Kidney capillary endothelial cell (primary cell): ENCODE results near the gene SPDEF.

Experiments
- DNase-seq: peaks from one replicate; pipeline ENCODE4 v3.0.0-alpha.2; 2018; ENCODE audit warnings: low spot score

Gene SPDEF

DNA sequence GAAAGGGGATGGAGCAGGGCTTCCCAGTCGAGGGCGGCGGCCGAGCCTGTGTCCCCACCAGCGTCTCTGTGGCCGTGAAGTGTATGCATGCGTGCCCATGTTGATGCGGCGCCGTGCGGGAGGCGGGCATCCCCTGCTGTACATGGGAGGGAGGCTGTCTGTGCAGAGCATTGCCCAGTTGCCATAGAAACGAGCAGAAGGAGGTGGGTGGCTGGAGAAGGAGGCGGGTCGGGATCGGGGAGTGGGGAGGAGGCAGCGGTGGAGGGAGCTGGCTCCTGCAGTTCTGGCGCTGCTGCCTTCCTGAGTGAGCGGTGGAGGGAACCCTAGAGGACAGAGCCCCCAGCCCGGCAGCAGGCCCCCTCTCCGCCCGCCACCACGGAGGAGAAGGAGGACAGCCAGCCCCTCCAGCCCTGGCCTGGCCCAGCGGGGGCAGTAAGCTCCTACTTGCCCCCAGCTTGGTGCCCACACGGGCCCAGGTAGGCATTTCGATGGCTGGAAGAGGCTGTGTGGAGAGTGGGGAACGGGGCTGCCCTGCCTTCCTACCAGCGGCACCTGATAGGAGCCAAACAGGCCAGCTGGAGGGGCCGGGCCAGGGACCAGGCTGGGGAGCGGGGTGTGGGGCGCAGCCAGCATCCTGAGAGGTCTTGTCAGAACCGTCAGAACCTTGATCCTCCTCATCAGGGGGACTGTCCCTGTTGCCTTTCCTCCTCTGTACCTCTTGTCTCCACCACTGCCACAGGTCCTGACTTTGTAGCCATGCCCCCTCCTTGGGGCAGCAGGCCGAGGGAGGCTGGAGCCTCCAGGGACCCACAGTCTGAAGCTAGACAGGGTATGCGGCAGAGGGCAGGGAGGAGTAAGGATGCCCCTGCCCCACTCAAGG lies 41.3 kb downstream of the SPDEF start:
- no peak for DNase-seq

DNA sequence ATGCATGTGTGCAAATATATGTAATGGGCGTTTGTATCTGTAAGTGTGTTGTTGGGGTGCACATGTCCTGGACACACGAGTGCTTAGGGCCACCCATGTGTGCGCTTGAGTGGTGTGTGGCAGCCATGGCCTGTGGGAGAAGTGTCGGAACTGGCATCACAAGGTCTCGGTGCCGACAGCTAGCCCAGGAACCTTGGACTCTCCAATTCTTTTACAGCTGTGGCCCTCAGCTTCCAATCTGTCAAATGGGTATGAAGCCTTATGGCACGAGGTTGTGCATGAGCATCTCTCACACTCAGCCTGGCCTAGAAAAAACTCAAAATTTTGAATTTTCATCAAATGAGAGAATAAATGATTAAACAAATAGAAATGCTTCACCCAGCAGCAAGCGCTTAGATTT lies 42.0 kb downstream of the SPDEF start:
- no peak for DNase-seq

DNA sequence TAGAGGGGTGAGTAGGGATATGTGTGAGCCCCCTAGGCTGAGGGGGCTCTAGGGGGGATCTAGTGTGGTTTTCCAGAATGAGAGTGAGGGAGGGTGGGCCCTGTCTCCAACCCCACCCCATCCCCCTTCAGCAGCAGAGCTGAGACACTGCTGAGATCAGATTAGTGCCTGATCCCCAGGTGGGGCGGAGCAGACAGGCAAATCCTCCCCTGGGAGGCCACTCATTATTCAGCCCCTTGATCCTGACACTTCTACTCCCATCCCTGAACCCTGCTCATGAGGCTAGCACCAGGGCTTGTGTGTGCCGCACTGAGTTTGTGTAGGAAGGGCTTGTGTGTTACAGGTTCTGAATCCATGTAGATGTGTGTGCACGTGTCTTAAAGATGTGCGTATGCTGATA lies 42.5 kb downstream of the SPDEF start:
- DNase-seq = no peak

DNA sequence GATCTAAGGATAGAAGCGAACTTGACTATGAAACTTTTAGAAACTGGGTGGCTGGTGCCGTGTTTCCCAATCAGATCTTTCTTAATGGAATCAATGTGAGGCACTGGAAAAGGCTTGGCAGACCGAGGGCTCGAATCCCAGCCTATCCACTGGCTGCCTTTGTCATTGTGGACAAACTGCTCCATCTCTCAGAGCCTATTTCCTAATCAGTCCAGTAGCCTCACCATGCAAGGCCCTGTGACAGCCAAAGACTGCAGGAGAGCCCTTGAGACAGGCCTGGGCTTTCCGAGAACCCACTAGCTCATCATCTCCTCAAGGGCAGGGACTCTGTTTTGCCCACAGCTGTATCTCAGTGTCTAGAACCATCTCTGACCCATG lies 43.4 kb downstream of the SPDEF start:
- no peak for DNase-seq

DNA sequence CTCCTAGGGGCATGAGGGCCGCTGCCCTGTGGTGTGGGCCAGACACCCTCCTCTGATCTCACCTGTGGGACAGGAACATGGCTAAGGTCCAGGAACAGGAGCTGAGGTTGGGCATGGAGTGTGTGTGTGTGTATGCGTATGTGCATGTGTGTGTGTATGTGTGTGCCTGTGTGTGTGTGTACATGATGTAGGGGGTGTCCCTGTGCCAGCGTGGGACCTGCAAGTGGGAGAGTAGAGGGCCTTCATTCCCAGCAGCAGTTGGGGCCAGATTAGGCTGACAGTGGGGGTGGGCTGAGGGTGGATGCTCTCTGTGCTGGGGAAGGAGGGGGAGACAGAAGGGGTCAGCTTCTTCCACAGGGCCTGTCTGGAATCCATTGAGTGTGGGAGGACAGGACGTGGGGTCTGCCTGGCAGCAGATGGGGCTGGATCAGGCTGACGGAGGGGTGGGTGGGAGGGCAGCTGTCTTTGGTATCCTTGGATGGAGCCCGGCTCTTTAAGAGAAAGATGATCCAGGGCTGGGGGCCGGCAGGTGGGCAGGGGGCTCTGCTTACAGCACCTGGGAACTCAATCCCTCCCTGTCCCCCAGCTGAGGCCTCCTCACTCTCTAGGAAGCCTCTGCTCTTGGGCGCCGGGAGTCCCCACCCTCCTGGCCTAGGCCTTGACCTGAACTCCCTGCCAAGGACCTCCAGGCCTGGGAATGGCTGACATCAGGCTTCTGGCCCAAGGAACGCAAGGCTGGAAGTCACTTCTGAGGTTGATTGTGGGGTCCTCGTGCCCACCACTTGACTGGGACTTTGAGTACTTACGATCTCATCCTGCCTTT lies 44.0 kb downstream of the SPDEF start:
- DNase-seq = no peak

DNA sequence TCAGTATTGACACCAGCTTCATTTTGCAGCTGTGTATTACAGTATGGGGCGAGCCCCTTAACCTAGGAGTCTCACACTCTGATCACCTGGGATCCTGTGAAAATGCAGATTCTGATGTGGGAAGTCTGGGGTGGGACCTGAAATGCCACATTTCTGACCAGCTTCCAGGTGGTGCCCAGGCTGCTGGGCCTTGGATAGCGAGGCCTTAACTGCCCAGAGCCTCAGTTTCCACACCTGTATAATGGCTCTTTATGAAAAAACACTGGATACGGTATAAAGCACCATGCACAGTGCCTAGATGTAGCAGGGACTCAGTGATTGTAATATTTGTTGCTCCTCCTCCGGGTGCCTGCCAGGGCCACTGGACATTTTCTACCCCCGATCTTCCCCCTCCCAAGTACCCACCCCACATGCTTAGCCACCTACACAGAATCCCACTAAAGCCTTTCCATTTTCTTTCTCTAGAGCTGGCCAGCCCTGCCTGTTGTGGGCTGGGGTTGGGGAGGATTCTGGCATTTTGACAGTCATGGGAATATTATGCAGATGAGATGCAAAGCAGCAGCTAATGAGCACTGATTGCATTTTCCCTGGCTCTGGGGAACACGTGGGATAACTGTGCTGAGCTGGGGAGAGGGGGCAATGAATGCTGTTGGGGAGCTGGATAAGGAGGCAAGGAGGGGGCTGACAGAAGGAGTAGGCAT lies 44.8 kb downstream of the SPDEF start:
- DNase-seq = no peak

DNA sequence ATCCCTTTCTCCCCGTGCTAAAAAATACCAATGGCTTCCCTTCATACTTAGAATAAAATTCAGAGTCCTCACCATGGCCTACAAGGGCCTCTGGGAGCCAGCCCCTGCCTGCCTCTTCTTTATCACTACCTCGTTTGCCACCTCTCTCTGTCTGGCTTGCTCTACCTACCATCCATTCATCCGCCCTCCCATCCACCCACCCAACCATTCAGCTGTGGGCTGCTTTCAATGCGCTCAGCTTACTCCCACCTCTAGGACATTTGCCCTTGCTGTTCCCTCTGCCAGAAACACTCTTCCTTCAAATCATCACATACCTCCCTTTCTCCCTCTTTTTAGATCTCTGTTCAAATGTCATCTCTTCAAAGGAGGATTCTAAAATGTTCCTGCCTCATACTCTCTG lies 45.8 kb downstream of the SPDEF start:
- DNase-seq = no peak

DNA sequence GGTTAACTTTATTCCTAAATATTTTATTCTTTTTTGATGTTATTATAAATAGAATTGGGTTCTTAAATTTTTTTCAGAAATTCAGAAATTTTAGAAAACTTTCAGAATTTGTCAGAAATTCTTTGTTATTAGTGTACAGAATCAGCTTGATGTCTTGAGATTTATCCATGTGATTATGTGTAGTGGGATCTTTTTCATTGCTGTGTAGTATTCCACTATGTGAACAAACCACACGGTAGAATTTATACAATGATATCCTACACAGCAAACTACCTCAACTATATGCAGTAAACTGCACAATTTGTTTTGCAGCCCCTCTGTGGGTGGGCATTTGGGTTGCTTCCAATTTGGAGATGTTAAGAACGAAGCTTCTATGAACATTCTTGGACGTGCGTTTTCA lies 46.3 kb downstream of the SPDEF start:
- no peak for DNase-seq

DNA sequence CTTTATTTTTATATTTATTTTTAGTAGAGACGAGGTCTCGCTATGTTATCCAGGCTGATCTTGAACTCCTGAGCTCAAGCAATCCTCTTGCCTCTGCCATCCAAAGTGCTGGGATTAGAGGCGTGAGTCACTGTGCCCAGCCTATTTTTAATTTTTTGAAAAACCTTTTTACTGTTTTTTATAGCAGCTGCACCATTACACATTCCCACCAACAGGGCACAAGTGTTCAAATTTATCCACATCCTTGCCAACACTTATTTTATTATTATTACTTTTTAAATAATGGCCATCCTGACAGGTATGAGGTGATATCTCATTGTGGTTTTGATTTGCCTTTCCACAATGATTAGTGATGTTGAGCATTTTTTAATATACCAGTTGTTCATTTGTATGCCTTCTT lies 47.7 kb downstream of the SPDEF start:
- no peak for DNase-seq

DNA sequence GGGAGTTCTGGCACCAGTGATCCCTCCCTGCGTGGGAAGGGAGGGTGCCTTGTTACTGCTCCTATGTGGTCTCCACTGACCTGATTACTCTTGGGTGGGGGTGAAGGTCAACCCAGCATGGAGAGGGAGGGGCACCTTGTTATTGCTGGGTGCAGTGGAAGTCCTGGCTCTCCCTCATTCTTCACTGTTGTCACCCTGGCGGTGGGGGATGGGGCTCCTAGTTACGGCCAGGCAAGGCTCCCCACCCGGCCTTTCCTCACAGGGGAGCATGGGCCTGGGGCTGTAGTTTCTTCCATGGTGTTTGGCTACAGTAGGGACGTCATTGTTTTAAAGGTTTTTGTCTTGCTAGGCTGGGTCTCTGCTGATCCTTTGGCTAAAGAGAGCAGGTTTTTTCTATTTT lies 49.4 kb downstream of the SPDEF start:
- DNase-seq = no peak

DNA sequence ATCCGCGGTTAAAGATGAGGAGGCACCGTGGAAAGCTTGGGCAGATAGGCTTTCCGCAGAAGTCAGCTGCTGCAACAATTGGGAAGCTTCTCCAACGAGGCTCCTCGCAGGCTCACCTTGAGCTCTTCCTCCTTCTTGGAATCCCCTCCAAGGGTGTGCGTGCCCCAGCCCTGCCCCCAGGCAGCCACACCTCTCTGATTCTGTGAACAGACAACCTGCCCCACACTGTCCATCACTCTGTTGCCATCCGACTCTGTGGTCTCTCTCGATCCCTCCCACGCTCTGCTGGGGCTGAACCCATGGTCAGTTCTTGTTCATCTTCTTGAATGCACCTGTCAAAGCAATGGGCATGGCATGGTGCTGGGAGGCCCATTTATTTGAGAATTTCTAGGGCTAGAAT lies 58.7 kb downstream of the SPDEF start:
- no peak for DNase-seq

DNA sequence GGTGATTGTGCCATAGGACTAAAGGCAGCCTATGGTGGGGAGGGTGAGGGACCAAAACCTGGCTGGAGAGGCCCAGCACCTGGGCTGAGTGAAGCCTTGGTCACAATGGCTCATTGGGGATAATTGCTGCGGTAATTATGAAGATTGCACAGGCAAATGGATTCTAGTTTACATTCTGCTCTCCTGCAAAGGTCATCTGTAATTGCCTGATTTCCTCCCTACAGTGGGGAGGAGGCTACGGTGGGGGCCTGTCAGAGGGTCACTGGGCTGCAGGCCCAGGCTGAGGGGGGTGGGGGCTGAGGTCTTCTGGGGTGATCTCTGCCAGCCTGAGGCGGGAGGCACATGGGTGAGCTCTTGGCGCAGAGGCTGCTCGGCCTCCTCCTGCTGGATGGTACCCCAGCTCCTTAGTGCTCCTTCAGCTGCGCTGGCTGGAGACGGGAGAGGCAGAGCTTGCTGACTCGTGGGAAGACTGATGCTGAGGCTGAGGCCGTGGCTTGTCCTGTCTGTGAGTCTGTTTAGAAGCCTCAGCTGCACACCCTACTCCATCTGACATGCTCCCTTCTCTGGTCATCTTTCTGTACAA lies 59.9 kb downstream of the SPDEF start:
- DNase-seq = no peak

DNA sequence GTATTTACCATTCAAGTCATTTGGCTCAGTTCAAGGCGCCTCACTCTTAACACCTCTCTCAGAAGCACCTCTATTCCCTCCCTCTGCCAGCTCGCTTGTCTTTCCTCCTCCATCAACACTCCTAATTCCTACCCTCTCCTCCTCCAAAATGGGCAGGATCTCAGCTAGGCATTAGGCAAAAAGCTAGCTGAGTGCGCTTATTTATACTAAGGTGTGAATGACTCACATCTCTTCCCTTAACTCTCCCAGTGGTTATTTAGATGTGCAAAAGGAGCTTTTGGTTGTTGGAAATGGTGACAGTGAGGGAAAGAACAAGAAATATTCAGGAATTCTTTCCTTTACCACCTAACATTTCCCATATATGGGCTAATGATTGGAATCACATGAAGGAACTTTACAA lies 61.2 kb downstream of the SPDEF start:
- DNase-seq = no peak

DNA sequence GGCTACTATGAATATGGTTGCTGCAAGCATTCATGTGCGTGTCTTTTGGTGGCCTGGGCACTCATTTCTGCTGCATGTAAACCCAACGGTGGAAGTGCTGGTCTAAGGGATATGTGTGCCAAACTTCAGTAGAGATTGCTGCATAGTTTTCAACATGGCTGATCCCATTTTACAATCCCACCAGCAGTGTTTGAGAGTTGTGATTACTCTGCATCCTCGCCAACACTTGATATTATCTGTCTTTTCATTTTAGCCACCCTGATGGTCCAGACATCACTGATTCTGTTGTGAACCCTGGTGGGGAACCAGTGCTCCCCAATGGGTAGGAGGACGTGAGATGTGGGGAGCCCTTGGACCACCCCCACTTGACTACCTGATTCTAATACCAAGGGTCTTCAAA lies 62.8 kb downstream of the SPDEF start:
- DNase-seq = no peak

DNA sequence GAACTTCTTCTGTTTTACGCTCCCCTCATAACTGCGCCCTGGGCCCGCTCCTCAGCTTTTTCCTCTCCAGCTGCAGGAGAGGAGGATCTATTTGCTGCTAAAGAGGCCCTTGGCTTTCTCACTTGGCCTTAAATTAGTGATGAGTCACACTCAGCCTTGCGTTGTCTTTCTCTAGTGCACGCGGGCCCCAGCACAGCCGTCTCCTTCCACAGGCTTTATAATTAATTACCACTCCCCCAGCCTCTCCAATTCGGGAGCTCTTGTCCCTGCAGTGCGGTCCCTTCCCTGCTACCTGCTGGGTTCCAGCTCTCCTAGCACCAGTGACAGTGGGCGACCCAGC lies 65.1 kb downstream of the SPDEF start:
- DNase-seq = no peak

DNA sequence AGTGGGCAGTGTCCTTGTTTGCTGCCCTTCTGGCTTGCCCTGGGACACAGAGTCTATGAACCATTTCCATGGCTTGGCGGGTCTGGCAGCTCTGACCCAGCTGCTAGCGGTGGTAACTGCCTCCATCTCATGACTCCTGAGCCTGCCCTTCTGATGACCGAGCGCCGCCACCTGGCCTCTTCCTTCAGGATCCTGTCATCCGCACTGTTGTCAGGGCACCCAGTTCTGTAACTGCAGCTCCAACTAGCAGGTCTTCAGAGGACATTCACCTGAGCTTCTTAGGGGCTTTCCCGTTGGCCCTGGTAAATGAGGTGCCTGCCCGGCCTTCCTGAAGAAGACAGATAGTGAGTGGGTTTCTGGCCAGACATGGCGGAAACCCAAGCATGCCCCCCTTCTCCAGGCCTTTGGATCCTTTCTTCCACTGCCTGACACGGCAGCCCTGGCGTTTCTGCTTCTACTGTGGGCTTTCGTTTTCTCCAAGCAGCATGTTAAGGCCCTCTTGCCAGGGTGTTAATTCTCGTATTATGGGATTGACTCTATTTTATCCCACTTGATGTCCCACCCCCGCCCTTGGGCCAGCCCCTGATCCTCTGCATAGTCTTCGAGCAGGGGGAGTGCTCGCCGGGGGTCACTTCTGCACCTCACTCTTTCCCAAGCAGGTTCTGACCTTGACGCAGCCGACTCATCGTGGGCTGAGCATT lies 65.6 kb downstream of the SPDEF start:
- DNase-seq = no peak

DNA sequence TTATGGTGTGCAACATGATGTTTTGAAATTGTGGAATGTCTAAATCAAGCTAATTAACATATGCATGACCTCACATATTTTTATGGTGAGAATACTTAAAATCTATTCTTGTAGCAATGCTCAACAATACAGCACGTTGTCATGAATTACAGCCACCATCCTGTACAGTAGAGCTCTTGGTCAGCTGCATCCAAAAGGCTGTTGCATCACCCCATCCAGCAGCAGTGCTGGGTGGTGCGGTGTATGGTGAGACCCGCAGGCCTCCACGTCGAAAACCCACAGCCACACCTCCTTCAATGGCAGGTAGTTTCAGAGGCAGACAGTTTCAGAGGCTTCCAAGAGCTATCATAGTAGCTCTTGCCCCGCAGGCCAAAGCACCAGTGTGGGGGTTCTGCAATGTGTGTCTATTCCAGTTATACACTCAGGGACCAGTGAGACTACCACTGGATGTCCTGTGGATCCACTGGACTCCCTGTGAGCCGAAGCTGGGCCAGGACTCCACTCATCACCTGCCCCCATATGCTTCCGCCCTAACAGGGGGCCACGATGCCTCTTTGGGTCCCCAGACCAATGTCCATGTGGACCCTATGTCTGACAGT lies 66.8 kb downstream of the SPDEF start:
- DNase-seq = no peak
